AG09309 (cell line): ENCODE measurements around the gene SIVA1.

Experiments used
- DNase-seq: peaks from one replicate; pipeline ENCODE4 v3.0.0-alpha.2; 2010; ENCODE audit warnings: low read depth
- H3K4me3 ChIP-seq: 2 replicates; pipeline ENCODE4 v1.5.1; 2011; ENCODE audit warnings: mild to moderate bottlenecking, low read depth, low read length, moderate library complexity; ENCODE audit not compliant: control insufficient read depth
- TF ChIP-seq, protein P1 (sequence below): IDR thresholded peaks from 2 replicates; pipeline ENCODE4 v1.5.1; 2011; ENCODE audit warnings: mild to moderate bottlenecking, low read depth, low read length, inconsistent platforms; ENCODE audit not compliant: insufficient read depth, control insufficient read depth; ENCODE audit errors: missing control alignments

The SIVA1 gene, protein sequence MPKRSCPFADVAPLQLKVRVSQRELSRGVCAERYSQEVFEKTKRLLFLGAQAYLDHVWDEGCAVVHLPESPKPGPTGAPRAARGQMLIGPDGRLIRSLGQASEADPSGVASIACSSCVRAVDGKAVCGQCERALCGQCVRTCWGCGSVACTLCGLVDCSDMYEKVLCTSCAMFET

DNA sequence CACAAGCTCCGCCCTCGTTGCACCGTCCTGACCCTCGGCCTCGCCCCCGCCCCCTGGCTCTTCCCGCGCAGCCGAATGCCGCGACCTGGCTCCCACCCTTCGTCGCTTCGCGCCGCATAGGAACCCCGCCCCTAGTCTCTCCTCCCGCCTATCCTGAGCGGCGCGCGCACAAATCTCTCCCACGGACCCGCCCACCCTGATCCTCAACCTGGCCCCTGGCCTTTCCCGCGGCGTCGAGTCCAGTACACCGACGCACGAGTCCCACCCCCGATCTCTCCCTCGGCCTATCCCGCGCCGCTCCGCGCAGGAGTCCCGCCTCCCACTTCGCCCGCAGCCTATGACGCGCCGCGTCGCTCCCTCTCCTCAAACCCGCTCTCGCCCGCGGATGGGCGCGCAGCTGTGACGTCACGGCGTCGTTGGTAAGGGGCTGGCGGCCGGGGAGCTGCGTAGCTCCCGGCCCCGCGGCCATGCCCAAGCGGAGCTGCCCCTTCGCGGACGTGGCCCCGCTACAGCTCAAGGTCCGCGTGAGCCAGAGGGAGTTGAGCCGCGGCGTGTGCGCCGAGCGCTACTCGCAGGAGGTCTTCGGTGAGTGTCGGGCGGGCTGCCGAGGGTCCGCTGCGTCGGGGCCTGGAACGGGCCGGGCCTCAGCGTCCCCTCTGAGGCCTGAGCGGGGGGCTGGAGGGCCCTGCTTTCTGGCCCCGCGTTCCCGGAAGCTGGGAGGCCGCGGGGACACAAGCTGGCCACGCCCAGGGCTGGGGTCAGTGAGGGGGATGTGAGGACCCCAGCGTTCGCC is at the start of gene SIVA1:
Gene SIVA1 (plus strand): TSS at position 413 of the 793 bp plus-strand sequence. CDS start 55 bp downstream, at position 468.
- TF ChIP-seq, protein P1, sequence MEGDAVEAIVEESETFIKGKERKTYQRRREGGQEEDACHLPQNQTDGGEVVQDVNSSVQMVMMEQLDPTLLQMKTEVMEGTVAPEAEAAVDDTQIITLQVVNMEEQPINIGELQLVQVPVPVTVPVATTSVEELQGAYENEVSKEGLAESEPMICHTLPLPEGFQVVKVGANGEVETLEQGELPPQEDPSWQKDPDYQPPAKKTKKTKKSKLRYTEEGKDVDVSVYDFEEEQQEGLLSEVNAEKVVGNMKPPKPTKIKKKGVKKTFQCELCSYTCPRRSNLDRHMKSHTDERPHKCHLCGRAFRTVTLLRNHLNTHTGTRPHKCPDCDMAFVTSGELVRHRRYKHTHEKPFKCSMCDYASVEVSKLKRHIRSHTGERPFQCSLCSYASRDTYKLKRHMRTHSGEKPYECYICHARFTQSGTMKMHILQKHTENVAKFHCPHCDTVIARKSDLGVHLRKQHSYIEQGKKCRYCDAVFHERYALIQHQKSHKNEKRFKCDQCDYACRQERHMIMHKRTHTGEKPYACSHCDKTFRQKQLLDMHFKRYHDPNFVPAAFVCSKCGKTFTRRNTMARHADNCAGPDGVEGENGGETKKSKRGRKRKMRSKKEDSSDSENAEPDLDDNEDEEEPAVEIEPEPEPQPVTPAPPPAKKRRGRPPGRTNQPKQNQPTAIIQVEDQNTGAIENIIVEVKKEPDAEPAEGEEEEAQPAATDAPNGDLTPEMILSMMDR = no peak
- DNase-seq = peak; percentile 91
- H3K4me3 ChIP-seq = peak within 1 kb of the TSS; percentile 91

DNA sequence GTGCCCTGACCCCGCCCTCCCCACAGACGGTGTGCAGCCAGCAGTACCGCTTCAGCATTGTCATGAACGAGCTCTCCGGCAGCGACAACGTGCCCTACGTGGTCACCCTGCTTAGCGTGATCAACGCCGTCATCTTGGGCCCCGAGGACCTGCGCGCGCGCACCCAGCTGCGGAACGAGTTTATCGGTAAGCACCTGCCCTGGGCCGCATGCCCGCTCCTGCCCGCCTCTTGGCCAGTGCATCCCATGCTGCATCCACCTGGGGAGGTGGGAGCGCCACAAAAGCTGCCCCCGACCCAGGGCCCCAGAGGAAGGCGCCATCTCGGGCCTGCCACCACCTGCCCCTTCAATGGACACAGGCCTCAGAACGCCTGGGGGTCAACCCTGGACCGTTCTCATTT is 49.7 kb upstream of the SIVA1 start:
- no peak for DNase-seq

DNA sequence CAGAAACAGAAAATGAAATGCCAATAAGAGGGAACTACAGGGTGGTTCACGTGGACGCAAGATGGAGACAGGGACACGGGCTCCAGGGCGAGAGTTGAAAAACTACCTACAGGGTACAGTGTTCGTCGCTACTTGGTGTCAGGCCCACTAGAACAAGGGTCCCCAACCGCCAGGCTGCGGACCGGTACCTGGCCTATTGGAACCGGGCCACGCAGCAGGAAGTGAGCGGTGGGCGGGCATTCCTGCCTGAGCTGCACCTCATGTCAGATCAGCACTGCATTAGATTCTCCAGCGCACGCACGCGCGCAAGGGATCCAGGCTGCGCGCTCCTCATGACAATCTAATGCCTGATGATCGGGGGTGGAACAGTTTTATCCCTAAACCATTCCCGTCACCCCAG is 48.7 kb upstream of the SIVA1 start:
- TF ChIP-seq, protein P1 = no peak
- DNase-seq = no peak
- no peak overlapping the region for H3K4me3 ChIP-seq

More for the DNA sequence above, 49.7 kb upstream of the SIVA1 start:
- H3K4me3 ChIP-seq = no peak overlapping the region
- TF ChIP-seq, protein P1 = no peak

DNA sequence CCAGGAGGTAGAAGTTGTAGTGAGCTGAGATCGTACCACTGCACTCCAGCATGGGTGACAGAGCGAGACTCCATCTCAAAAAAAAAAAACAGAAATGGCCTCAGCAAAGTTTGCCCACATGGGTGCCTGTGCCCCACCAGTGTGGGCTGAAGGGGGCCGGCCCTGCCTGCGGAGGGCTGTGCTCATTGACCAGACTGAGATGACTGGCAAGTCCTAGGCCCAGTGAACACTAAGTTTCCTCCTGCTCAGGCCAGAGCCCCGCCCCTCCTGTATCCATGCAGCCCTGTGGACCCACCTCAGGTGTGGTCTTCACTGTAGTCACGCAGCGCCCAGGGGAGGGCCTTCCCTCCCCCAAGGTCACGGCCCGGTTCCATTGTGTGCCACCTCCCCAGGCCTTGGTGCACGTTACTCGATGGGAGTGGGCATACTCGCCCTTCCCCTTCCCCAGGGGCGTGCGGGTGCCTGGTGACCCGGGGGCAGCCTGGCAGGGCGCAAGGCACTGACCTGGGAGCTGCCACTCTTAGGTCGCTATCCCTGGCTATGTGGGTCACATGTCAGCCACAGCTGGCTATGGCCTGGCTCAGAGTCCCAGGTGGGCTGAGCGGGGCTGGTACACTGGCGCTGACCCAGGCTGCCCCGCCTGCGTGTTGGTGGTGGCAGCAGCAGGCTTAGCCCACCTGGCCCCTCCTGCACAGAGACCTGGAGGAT is 47.5 kb upstream of the SIVA1 start:
- H3K4me3 ChIP-seq = no peak overlapping the region
- TF ChIP-seq, protein P1 = no peak
- no peak for DNase-seq

DNA sequence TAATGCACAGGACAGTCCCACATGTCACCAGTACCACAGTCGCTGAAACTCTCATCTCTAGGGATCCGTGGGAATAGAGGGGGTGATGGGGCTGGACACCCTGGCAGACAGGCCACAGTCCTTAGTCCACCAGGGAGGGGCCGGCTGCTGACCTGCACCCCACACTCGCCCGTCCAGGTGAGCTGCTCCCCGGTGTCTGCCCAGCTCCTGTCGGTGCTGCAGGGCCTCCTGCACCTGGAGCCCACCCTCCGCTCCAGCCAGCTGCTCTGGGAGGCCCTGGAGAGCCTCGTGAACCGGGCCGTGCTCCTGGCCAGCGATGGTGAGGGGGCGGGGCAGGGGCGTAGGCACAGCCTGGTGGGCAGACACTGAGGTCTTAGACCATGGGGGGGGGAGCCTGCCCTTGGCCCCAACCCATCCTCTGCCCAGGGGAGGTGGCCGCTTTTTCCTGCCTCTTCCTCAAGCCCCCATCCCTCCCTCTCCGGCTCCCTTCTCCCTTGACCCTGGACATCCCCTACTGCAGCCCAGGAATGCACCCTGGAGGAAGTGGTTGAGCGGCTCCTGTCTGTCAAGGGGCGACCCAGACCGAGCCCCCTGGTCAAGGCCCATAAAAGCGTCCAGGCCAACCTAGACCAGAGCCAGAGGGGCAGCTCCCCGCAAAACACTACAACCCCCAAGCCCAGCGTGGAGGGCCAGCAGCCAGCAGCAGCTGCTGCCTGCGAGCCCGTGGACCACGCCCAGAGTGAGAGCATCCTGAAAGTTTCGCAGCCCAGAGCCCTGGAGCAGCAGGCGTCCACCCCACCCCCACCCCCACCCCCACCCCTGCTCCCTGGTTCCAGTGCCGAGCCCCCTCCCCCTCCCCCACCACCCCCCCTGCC is 46.0 kb upstream of the SIVA1 start:
- no peak overlapping the region for H3K4me3 ChIP-seq
- TF ChIP-seq, protein P1 = no peak
- no peak for DNase-seq
